Loucy (cell line): ENCODE measurements around the gene EIF2S2.

Experiments
- EZH2phosphoT487 ChIP-seq: fragments of 200-600 bp; IDR thresholded peaks from 2 replicates; pipeline ENCODE4 v1.6.1; 2018; ENCODE audit warnings: antibody characterized with exemption, mild to moderate bottlenecking, moderate library complexity, borderline replicate concordance
- TF ChIP-seq, protein P1 (sequence below): fragments of 200-600 bp; sonication (generic); conservative IDR thresholded peaks from 2 replicates; pipeline ENCODE4 v1.5.1; 2014; ENCODE audit warnings: mild to moderate bottlenecking, antibody characterized with exemption, low read length

- TF ChIP-seq, protein P1, sequence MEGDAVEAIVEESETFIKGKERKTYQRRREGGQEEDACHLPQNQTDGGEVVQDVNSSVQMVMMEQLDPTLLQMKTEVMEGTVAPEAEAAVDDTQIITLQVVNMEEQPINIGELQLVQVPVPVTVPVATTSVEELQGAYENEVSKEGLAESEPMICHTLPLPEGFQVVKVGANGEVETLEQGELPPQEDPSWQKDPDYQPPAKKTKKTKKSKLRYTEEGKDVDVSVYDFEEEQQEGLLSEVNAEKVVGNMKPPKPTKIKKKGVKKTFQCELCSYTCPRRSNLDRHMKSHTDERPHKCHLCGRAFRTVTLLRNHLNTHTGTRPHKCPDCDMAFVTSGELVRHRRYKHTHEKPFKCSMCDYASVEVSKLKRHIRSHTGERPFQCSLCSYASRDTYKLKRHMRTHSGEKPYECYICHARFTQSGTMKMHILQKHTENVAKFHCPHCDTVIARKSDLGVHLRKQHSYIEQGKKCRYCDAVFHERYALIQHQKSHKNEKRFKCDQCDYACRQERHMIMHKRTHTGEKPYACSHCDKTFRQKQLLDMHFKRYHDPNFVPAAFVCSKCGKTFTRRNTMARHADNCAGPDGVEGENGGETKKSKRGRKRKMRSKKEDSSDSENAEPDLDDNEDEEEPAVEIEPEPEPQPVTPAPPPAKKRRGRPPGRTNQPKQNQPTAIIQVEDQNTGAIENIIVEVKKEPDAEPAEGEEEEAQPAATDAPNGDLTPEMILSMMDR = no peak
- TF ChIP-seq EZH2phosphoT487 = no peak
Observed at GRCh38 chr20:34078540-34078939, 33.5 kb downstream of the EIF2S2 start.
